GM12873 (cell line): ENCODE results near the gene CD40.

Source experiments
- TF ChIP-seq, protein P1 (sequence below): IDR thresholded peaks from 2 replicates; pipeline ENCODE4 v1.5.1; 2012; ENCODE audit warnings: low read depth, mild to moderate bottlenecking, moderate library complexity, low read length, control low read depth; ENCODE audit not compliant: insufficient read depth; ENCODE audit errors: missing control alignments

The CD40 gene

GRCh38 chr20:46154796-46155195 lies 36.7 kb downstream of the CD40 start:
- TF ChIP-seq, protein P1, sequence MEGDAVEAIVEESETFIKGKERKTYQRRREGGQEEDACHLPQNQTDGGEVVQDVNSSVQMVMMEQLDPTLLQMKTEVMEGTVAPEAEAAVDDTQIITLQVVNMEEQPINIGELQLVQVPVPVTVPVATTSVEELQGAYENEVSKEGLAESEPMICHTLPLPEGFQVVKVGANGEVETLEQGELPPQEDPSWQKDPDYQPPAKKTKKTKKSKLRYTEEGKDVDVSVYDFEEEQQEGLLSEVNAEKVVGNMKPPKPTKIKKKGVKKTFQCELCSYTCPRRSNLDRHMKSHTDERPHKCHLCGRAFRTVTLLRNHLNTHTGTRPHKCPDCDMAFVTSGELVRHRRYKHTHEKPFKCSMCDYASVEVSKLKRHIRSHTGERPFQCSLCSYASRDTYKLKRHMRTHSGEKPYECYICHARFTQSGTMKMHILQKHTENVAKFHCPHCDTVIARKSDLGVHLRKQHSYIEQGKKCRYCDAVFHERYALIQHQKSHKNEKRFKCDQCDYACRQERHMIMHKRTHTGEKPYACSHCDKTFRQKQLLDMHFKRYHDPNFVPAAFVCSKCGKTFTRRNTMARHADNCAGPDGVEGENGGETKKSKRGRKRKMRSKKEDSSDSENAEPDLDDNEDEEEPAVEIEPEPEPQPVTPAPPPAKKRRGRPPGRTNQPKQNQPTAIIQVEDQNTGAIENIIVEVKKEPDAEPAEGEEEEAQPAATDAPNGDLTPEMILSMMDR: no peak

GRCh38 chr20:46156065-46156464 lies 38.0 kb downstream of the CD40 start:
- TF ChIP-seq, protein P1: no peak

DNA sequence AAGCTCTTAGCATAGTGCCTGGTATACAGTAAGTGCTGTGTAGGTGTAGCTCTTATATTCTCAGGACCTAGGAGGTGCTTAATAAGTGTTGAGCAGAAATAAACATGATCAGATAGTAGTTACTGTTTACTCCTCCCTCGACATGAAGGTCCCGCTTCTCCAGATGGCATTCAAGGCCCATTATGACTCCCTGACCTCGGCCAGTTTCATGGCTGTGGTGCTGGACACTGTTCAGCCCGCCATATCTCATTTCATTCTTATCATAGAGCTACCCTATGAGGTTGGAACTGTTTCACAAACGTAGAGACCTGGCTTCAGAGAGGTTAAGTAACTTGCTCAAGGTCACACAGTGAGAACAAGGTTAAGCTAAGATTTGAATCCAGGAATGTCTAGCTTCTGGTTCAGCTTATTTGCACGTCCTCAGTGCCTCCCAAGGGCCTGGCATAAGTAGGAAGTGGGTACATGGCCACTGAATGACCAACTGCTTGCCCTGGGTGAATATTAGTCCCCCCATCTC lies 39.0 kb downstream of the CD40 start:
- TF ChIP-seq, protein P1: no peak

GRCh38 chr20:46157625-46158024 lies 39.5 kb downstream of the CD40 start:
- TF ChIP-seq, protein P1: no peak

DNA sequence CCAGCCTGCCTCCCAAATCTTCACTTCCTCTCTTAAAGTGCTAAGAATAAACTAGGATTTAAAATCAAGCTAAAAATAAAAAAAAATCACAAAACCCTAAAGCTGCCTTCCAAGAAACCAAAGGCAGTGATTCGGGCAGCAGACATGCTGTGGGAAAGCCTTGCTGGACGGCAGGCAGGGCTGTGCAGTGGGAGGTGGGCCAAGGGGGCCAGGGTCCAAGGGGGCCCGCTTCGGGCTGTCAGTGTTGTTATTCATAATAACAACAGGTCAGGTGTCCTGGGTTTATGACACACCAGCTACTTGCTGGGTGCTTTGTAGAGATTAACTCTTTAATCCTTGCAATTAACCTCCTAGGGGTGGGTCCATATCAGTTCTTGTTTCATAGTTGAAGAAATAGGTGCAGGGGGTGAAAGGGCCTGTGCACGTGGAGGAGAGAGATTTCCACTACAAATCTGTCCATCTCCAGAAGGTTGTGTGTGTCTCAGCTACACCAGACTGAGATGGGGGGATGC lies 40.4 kb downstream of the CD40 start:
- TF ChIP-seq, protein P1: no peak

DNA sequence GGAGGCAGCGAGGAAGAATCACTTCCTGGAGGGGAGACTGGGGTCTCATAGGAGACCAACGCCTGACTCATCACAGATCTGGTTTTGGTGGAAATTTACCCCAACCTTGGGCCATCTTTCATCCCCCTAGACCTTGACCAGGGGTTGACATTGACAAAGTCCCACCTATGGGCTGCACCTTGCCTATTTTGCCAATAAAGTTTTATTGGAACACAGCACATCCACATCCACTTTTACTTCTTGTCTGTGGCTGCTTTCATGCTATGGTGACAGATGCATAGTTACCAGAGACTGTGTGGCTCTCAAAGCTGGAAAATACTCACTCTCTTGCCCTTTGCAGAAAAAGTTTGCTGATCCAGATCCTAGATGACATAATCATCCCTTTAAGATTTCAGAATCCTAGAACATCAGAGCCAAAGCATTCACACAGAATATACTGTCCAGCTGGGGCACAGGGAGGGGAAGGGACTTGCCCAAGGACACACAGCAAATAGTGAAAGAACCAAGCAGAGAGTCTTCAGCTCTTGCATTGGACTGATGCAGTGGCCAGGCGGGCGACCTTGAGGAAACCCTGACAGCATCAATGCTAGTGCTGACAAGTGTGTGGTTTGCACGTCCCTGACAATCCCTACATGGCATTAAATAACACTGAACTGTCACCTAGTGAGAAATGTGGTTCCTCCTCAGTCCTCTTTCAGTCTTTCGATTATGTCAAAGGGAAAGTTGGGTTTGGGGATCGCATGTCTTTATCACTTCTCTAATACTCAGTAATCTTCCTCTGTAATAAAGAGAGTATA lies 41.2 kb downstream of the CD40 start:
- TF ChIP-seq, protein P1: no peak

GRCh38 chr20:46160661-46161060 lies 42.5 kb downstream of the CD40 start:
- TF ChIP-seq, protein P1: no peak
